HG03280 (cell line): ENCODE measurements around the gene CBLC.
A peak's percentile ranks its signal among the peaks of the same experiment; 100 is the strongest.
"Not testable (repeated sequence)": the region's sequence is repeated elsewhere in the genome, so short reads cannot be mapped to it uniquely, and the experiment has no call there.

Source experiments
- ATAC-seq: cut with Tn5 transposase; IDR thresholded peaks from one replicate; pipeline ENCODE4 v1.9.1; 2021; ENCODE audit warnings: mild to moderate bottlenecking, moderate library complexity; ENCODE audit not compliant: unreplicated experiment

Gene CBLC

DNA sequence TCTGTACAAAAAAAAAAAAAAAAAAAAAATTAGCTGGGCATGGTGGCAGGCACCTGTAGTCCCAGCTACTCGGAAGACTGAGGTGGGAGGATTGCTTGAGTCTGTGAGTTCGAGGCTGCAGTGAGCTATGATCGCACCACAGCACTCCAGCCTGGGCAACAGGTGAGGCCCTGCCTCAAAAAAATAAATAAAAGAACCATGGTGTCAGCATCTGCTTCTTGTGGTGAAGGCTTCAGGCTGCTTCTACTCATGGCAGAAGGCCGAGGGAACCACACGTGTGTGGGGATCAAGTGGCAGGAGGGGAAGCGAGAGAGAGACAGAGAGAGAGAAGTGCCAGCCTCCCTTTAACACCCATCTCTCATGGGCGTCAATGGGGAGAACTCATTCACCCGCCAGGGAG, 15.7 kb upstream of the CBLC start:
- no peak for ATAC-seq

DNA sequence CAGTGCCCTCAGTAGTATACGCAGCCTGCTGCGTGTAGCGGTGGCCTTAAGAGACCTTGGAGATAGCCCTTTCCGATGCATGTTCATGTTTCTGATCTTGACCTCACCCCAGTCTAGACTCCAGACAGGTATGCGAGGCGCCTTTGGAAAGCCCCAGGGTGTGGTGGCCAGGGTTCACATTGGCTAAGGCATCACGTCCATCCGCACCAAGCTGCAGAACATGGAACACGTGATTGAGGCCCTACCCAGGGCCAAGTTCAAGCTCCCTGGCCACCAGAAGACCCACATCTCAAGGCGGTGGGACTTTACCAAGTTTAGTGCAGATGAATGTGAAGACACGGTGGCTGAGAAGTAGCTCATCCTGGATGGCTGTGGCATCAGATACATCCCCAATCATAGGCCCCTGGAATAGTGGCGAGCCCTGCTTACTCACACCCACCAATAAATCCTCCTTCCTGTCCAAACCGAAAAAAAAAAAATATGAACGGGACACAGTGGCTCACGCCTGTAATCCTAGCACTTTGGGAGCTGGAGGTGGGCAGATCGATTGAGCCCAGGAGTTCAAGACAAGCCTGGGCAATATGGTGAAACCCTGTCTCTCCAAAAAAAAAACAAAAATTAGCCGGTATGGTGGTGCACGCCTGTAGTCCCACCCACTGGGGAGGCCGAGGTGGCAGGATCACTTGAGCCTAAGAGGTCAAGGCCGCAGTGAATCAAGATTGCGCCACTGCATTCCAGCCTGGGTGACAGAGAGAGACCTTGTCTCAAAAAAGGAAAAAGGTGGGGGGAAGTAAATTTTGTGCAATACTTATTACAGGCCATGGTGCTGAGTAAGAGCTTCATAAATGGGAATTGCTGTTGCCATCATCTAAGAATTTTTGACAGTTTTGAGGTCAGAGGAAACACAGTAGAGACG, 12.4 kb upstream of the CBLC start:
- ATAC-seq: no peak

DNA sequence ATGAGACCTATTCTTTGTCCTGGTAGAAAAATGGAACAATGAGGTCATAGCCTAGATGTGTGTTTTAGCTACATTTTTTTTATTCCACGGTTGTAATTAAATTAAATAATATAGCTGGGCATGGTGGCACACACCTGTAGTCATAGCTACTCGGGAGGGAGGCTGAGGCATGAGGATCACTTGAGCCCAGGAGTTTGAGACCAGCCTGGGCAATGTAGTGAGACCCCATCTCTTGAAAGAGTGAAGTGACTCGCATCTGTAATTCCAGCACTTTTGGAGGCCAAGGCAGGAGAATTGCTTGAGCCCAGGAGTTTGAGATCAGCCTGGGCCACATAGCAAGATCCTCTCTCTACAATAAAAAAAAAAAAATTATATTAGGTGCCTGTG, 11.7 kb upstream of the CBLC start:
- ATAC-seq: no peak

DNA sequence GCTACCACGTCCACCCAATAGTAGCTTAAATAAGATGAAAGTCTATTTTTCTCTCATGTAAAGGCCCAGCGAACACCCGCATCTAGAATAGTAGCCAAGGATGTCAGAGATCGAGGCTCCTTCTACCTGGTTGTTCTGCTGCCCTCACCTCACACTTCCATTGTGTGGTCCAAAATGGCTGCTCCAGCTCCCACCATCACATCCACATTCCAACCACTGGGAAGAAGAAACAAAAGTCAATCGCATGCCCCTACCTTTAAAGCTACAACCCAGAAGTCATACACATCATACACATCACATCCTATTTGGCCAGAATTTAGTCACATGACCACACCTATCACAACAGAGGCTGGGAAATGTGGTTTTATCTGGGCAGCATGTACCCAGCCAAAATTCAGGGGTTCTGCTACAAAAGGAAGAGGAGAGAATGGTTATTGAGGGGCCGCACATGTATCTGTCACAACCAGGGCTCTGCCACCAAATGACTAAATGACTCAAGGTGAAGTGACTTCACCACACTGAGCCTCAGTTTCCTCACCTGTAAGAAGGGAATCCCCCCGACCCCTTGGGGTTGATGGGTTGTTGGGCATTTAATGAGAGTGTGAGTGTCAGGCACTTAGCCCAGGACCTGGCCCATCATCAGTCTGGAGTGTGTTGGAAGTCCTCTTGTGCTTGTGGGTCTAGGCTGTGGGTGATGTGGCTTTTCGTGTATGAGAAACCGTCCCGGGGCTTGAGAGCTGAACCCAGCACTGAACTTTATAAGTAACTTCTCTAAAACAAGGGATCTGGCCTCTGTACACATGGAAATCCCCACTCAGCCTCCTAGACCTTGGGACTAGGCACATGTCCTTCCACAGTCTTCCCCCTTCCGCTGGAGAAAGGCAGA, 10.2 kb upstream of the CBLC start:
- ATAC-seq: no peak

DNA sequence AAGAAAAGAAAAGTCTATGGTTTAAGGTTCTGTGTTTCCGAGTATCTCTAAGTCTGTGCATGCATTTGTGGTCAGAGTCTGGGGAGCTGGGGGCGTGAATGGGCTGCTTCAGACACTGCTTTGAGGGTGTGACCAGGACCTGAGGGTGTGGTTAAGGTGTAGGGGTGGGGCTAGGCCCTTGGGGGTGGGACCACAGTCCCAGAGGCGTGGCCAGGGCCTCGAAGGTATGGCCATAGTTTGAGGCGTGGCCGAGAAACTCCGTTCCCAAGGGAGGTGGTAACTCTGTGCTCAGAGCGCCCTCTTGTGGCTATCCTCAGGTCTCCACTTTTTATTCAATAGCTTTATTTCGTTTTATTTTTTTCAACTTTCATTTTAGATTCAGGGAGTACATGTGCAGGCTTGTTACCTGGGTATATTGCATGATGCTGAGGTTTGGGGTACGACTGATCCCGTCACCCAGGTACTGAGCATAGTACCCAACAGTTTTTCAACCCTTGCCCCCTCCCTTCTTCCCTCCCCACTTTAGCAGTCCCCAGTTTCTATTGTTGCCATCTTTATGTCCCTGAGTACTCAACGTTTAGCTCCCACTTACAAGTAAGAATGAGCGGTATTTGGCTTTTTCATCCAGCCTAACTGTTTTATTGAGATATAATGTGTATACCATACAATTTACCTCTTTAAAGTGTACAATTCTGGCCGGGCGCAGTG, 7.0 kb upstream of the CBLC start:
- peak; percentile 98 for ATAC-seq

DNA sequence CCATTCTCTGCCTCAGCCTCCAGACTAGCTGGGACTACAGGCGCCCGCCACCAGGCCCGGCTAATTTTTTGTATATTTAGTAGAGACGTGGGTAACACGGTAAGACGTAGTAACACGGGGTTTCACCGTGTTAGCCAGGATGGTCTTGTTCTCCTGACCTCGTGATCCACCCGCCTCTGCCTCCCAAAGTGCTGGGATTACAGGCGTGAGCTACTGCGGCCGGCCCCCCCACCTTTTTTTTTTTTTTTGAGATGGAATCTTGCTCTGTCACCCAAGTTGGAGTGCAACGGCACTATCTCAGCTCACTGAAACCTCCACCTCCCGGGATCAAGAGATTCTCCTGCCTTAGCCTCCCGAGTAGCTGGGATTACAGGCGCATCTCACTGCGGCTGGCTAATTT, 5.5 kb upstream of the CBLC start:
- ATAC-seq: not testable (repeated sequence)

DNA sequence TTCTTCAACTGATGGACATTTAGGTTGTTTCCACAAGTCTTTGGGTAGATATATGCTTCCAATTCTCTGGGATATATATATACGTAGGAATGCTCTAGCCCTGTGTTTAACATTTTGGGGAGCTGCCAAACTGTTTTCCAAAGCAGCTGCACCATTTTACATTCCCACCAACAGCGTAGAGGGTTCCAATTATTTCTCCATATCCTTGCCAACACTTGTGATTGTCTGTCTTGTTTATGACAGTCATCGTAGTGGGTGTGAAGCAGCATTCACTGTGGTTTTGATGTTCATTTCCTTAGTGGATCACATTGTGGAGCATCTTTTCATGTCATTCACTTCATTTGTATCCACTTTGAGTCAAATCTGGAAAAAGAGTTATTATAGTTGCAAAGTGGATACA, 4.7 kb upstream of the CBLC start:
- no peak for ATAC-seq

DNA sequence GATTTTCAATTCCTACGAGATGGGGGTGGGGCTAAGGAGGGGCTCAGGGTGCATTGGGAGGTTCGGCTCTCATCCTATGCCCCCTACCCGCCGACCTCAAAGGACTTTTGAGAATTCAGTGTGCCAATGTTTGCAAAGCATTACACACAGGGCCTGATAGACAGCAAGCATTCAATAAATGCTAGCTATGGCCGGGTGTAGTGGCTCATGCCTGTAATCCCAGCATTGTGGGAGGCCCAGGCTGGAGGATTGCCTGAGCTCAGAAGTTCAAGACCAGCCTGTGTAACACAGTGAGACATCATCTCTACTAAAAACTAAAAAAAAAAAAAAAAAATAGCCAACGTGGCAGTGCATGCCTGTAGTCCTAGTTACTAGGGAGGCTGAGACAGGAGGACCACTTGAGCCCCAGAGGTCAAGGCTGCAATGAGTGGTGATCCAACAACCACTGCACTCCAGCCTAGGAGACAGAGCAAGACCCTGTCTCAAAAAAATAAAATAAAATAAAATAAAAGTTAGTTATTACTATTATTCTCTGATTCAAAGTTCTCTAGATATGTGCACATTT, 1.9 kb upstream of the CBLC start:
- no peak for ATAC-seq

DNA sequence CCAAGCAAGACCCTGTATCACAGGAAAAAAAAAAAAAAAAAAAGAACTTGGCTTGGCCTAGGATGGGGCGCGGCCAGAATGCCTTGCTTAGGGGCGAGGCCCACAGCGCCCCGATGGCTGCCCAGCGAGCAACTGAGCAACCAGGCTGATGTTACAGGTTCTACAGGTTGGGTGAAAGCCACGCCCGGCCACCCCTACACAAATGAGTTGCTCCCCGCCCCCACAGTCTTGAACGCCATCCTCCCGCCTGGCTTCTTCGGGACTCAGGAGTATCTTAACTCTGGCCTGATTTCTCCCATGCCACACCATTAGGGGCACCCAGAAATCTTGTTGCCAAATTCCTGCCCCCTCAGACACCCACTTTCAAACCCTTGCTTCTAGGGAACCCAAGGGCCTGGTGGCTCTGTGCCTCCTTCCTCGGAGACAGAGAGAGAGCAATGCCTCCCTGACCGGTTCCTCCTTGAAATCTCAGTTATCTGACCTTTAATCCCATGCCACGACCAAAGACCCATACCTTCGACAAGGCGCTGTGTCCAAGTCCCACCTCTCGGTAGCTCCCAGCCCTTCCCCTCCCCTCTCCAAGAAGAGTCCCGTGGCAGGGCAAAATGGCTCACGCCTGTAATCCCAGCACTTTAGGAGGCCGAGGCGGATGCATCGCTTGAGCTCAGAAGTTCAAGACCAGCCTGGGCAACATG, 1.1 kb upstream of the CBLC start:
- ATAC-seq: no peak

DNA sequence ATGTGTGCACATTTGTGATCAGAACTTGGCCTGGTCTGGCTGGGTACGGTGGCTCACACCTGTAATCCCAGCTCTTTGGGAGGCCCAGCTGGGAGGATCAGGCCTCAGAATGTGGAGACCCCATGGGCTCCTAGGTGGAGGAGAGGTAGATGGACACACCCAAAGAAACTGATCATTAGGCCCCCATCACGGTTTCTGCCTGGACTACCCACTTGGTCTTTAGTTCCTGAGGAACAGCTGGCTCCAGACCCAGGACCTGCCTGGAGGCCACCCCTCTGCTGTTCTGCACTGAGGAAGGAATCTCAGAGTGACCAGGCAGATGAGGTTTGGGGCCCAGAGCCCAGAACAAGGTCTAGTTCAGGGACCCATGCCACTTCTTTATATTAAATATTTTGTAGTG, 1.5 kb downstream of the CBLC start:
- ATAC-seq: no peak

DNA sequence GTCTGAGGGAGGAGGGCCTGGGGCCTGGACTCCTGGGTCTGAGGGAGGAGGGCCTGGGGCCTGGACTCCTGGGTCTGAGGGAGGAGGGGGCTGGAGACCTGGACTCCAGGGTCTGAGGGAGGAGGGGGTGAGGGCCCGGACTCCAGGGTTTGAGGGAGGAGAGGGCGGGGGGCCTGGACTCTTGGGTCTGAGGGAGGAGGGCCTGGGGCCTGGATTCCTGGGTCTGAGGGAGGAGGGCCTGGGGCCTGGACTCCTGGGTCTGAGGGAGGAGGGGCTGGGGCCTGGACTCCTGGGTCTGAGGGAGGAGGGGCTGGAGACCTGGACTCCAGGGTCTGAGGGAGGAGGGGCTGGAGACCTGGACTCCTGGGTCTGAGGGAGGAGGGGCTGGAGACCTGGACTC, 4.0 kb downstream of the CBLC start:
- ATAC-seq: not testable (repeated sequence)

DNA sequence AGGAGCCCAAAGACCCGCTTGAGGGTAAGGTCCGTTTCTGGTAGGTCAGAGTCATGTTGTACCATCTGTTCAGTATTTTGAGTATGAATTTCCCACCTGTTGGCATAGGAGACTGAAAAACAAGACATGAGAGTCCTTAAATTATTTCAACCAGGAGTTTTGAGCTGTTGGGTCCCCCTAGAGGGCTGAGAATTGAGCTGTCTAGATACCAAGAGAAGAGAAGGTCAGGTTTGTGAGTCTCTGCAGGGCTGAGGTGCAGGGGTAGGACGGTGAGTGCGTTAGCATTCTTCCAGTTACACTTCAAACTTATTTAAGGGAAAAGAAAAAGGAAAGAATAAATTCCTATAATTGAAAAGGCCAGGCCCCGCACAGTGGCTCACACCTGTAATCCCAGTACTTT, 5.0 kb downstream of the CBLC start:
- no peak for ATAC-seq

DNA sequence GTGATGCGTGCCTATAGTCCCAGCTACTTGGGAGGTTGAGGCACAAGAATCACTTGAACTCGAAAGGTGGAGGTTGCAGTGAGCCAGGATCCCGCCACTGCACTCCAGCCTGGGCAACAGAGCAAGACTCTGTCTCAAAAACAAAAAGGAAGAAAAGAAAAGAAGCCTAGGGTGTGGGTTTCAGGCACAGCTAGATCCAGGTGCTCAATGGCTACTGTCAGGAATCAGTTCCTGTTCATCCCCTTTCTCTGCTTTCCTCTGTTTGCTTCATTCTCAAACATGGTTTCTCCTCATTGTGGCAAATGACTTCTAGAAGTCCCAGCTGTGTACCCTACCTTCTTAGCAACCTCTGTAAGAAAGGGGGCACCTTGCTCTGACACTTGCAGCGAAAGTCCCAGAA, 5.9 kb downstream of the CBLC start:
- no peak for ATAC-seq

DNA sequence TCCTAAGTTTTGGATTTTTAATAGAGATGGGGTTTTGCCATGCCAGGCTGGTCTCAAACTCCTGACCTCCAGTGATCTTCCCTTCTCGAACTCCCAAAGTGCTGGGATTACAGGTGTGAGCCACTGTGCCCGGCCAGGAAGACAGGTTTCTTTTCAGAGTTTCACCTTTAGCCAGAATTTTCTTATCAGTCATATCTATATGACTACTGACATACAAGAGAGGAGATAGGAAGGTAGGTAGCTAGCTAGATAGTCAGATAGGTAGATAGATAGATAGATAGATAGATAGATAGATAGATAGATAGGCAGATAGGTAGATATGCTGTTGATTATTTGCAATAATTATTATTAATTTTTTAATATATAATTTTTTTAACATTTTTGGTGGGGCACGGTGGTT, 7.6 kb downstream of the CBLC start:
- no peak for ATAC-seq

DNA sequence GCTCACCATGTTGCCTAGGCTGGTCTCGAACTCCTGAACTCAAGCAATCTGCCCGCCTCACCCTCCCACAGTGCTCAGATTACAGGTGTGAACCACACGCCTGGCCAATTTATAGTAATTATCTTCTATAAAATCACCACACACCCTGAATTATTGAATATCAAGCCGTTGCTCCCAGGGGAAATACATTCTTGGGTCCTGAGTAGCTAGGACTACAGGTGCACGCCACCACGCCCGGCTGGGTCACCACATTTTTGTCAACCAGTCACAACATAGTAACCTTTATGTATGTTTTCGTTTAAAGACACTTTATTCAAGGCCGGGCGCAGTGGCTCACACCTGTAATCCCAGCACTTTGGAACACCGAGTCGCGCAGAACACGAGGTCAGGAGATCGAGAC, 8.3 kb downstream of the CBLC start:
- no peak for ATAC-seq

DNA sequence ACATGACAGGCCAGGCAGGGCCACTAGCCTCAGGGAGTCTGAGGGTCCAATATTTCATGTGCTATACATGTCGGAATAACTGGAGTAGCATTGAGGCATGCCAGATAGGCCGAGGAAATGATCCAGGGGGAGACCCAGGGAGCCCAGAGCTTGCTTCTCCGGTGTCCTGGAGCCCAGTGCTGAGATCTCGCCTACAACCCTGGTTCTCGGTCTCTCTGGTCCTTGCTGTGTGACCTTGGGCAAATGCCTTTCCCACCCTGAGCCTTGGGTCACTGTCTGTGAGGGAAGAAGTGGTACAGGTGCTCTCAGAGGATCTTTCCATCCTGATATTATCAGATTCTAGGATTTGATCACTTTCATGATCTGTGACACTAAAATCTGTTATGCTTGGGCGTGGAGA, 11.3 kb downstream of the CBLC start:
- no peak for ATAC-seq

DNA sequence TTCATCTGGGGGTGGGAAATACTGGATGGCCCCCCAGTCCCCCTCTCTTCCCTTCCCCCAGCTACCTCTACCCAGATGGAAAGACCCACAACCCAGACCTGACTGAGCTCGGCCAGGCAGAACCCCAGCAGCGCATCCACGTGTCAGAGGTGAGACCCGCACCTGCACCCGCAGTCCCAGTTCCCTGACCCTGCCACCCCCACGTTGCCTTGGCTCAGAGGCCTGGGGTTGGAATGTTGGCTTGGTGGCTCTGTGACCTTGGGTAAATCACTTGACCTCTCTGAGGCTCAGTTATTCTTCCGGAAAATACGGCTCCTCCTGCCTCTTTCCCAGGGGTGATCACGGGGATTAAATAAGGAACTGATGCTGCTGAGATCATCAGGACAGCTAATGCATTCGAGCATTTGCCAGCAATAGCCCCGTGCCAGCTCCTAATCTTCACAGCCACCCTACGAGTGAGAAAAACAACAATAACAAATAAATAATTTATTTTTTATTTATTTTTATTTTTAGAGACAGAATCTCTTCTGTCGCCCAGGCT, 12.3 kb downstream of the CBLC start:
- no peak for ATAC-seq

DNA sequence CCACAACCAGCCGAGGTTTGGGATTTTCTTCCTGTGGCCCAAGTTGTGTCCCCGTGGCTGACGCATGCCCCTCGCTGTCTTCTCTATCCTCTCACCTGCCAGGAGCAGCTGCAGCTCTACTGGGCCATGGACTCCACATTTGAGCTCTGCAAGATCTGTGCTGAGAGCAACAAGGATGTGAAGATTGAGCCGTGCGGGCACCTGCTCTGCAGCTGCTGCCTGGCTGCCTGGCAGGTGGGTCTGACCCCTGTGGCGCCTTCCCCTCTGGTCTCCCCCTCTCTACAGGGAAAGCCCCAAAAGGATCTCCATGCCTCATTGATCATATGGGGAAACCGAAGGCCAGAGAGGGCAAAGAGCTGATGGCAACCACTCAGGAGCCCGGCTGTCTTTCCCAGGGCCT, 14.6 kb downstream of the CBLC start:
- no peak for ATAC-seq

DNA sequence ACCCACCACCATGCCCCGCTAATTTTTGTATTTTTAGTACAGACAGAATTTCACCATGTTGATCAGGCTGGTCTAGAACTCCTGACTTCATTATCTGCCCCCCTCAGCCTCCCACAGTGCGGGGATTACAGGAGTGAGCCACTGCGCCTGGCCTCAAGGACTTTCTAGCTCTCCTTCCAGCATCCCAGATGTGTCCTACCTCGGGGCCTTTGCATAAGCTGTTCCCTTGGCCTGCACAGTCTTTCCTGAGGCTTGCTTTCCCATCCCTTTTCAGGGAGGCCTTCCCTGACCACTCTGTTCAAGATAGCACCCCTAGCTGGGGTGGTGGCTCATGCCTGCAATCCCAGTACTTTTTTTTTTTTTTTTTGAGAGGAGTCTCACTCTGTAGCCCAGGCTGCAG, 16.9 kb downstream of the CBLC start:
- no peak for ATAC-seq

DNA sequence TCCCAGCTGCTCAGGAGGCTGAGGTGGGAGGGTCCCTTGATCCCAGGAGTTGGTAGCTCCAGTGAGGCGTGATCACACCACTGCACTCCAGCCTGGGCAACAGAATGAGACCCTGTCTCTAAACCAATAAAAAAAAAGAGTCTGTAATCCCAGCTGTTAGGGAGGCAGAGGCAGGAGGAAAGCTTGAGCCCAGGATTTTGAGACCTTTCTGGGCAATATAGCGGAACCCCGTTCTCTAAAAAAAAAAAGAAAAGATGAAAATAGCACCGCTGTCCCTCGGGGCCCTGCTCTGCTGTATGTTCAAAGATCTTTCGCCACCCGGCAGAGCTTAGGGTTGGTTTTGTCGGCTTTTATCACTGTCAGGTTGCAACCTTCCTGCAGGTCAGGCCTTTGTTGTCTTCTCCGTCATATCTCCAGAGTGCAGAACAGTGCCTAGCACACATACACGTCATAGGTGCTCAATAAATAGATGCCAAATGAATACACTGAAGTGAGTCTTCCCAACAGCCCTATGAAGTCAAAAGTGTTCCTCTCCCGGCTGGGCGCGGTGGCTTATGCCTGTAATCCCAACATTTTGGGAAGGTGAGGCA, 17.8 kb downstream of the CBLC start:
- ATAC-seq: no peak
